ENCODE results near the gene DHX40. TPM values are rescaled to one million over a fixed set of nuclear protein-coding genes. Genes with fewer than 3 reads are reported as not detected.
A peak's percentile ranks its signal among the peaks of the same experiment; 100 is the strongest.

The DHX40 gene
- total and polyA plus RNA-seq, 2 of the 13 experiments (the other 11 are each of a cell fraction or from before 2014, with no cell fraction given), result 22.2 to 37.0 TPM

- Histone ChIP-seq H3K27me3 (ENCODE audit: control insufficient read depth in 1 of 2, insufficient read depth in 2 of 2, low read length in 2 of 2) (no peaks in the 10 kb centered on the region), H3K4me3 (replicated peaks in 1 of 3; ENCODE audit: insufficient read depth in 1 of 3, low read depth in 2 of 3, low read length in 3 of 3) (no peak overlapping the region), H3K9me3 (ENCODE audit: low read length) (no peaks in the 10 kb centered on the region), H3K4me1 (ENCODE audit: insufficient read depth, low read length) (peaks cover 31% of the 10 kb centered on the region), H2AFZ (ENCODE audit: low read length) (no peak overlapping the region), H3K79me2 (ENCODE audit: insufficient read depth, low read length) (peaks cover 95% of the 10 kb centered on the region), H3K27ac (ENCODE audit: extremely low read length, insufficient read depth, low read length) (no peak overlapping the region), H3K36me3 (replicated peaks in 1 of 2; ENCODE audit: control insufficient read depth in 1 of 2, insufficient read depth in 2 of 2, low read length in 2 of 2) (peaks cover 4 to 10% of the 10 kb centered on the region in 2 experiments; a peak in 4 of 5 replicates), H3K4me2 (ENCODE audit: low read depth, low read length) (no peak overlapping the region), H3K9ac (ENCODE audit: insufficient read depth, low read depth, low read length) (no peak overlapping the region), H4K20me1 (ENCODE audit: insufficient read depth, low read length) (peaks cover 79% of the 10 kb centered on the region)
- ATAC-seq (no peak), FAIRE-seq (no peak), DNase-seq (ENCODE audit: low spot score) (no peak)
- intact Hi-C loops (cut with micrococcal nuclease; ENCODE audit: unreplicated experiment) (no loop called here), in situ Hi-C loops (cut with HindIII; ENCODE audit: extremely low pct_ligation_motif_present, low pct_unique_long_range_greater_than_20kb) (no loop called here)
- CTCF ChIA-PET (ENCODE audit: low intra/inter-chr PET ratio, low total read pairs), result no interaction called here
- whole genome bisulfite sequencing (ENCODE audit: low lambda C conversion rate), result 91% methylated on average over 10 of the region's 10 CpGs
- no TSS peak for BruUV-seq (replicated peaks)
- POLR2A ChIA-PET, result interaction anchor here (2.4 kb wide), 1 partner anchor 19 kb away, joined by 10 read pairs; the partner anchor contains the start of gene CLTC
- no peak for TF ChIP-seq ZNF18 (CRISPR knock-in tag; IDR thresholded peaks at IDR 0.05; ENCODE audit: insufficient replicate concordance)
- peak; percentile 86 for TF ChIP-seq RBM22 (optimal IDR thresholded peaks at IDR 0.05; ENCODE audit: low read length)
Observed at GRCh38 chr17:59638553-59638952, 73.1 kb downstream of the DHX40 start.

DNA sequence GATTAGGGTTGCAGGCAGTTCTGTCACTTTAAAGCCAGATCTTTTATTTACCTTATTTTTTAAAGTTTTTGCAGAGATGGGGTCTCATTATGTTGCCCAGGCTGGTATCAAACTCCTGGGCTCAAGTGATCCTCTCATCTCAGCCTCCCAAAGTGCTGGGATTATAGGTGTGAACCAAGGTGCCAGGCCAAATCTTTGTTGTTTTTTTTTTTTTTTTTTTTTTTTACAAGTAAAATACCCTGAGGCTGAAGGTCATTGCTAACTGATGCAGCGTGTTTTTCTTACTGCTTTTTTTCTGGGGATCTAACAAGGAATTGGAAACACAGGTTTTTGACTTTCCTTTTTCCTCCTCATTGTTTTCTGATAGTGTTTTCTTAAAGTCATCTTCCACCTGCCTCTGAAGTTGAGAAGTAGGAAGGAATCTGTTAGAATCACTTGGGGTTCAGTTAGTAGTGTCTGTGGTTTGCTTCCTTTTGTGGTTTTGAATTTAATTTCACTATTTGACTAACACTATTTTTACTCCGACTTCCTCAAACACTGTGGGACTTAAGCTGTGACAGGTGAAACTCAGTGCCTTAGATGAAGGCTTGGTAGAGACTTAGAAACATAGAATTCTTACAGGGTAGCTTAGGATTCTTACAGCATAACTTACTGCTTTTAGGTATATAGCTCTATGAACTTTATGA lies 76.5 kb downstream of the DHX40 start:
- ATAC-seq (no peak), FAIRE-seq (no peak), DNase-seq (ENCODE audit: low spot score) (no peak)
- no TSS peak for BruUV-seq (replicated peaks)
- in situ Hi-C loops (cut with HindIII; ENCODE audit: extremely low pct_ligation_motif_present, low pct_unique_long_range_greater_than_20kb), result no loop called here
- Histone ChIP-seq H3K4me1 (ENCODE audit: insufficient read depth, low read length) (peaks cover 22% of the 10 kb centered on the region), H3K27me3 (ENCODE audit: control insufficient read depth in 1 of 2, insufficient read depth in 2 of 2, low read length in 2 of 2) (no peaks in the 10 kb centered on the region), H3K9me3 (ENCODE audit: low read length) (no peaks in the 10 kb centered on the region), H2AFZ (ENCODE audit: low read length) (no peak overlapping the region), H3K4me3 (replicated peaks in 1 of 3; ENCODE audit: insufficient read depth in 1 of 3, low read depth in 2 of 3, low read length in 3 of 3) (no peak overlapping the region), H3K9ac (ENCODE audit: insufficient read depth, low read depth, low read length) (no peak overlapping the region), H4K20me1 (ENCODE audit: insufficient read depth, low read length) (peaks cover 70% of the 10 kb centered on the region), H3K36me3 (replicated peaks in 1 of 2; ENCODE audit: control insufficient read depth in 1 of 2, insufficient read depth in 2 of 2, low read length in 2 of 2) (peaks cover 14 to 40% of the 10 kb centered on the region in 2 experiments), H3K79me2 (ENCODE audit: insufficient read depth, low read length) (peaks cover 83% of the 10 kb centered on the region), H3K27ac (ENCODE audit: extremely low read length, insufficient read depth, low read length) (no peak overlapping the region), H3K4me2 (ENCODE audit: low read depth, low read length) (no peak overlapping the region)
- TF ChIP-seq ZFP91 (CRISPR knock-in tag; IDR thresholded peaks at IDR 0.05; ENCODE audit: borderline replicate concordance) (no peak), POLR2AphosphoS2 (IDR thresholded peaks at IDR 0.05; ENCODE audit: low read depth, low read length) (no peak), TCF7L2 (IDR thresholded peaks at IDR 0.05; ENCODE audit: low read depth, low read length) (no peak), TFAP4 (IDR thresholded peaks at IDR 0.05; ENCODE audit: borderline replicate concordance, low read depth) (no peak)
- ChIA-PET POLR2A (interaction anchor here (0.5 to 1.5 kb wide), 2 partner anchors 22 to 121 kb away, joined by 3 to 4 read pairs; partner anchors contain the start of gene CLTC), CTCF (ENCODE audit: low intra/inter-chr PET ratio, low total read pairs) (no interaction called here)
- intact Hi-C loops (cut with micrococcal nuclease; ENCODE audit: unreplicated experiment), result no loop called here
- 91% methylated on average over 2 of the region's 2 CpGs for WGBS (ENCODE audit: low lambda C conversion rate)

All from HepG2 (cell line).